ENCODE results near the gene ARSA.

The ARSA gene

DNA sequence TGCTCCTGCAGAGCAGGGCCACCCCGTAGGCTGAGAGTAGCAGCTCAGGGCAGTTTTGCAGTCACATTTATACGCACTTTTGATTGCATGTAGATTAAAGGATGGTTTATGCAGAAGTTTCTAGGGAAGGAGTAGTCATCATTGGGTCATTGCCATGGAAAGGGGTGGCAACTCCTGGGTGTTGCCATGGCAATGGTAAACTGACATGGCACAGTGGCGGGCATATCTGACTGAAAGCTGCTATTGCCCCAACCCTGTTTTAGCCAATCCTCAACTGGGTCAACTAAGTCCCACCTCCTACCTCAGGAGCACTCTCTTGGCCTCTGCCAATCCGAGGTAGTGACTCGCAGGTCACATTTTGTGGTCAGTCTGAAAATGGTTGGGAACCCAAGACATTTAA is 2.4 kb upstream of the ARSA start:
- Histone ChIP-seq H3K27me3 (replicated peaks; ENCODE audit: control insufficient read depth, insufficient read depth, low read length) (no peaks in the 10 kb centered on the region), H3K36me3 (ENCODE audit: control insufficient read depth, insufficient read depth, low read length) (peaks cover 3% of the 10 kb centered on the region), H3K4me3 (replicated peaks; ENCODE audit: low read depth, low read length) (no peak overlapping the region)
- no peak for DNase-seq (ENCODE audit: extremely low read depth, insufficient read length)
- TF ChIP-seq, protein P1, sequence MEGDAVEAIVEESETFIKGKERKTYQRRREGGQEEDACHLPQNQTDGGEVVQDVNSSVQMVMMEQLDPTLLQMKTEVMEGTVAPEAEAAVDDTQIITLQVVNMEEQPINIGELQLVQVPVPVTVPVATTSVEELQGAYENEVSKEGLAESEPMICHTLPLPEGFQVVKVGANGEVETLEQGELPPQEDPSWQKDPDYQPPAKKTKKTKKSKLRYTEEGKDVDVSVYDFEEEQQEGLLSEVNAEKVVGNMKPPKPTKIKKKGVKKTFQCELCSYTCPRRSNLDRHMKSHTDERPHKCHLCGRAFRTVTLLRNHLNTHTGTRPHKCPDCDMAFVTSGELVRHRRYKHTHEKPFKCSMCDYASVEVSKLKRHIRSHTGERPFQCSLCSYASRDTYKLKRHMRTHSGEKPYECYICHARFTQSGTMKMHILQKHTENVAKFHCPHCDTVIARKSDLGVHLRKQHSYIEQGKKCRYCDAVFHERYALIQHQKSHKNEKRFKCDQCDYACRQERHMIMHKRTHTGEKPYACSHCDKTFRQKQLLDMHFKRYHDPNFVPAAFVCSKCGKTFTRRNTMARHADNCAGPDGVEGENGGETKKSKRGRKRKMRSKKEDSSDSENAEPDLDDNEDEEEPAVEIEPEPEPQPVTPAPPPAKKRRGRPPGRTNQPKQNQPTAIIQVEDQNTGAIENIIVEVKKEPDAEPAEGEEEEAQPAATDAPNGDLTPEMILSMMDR (IDR thresholded peaks at IDR 0.05; ENCODE audit: insufficient read depth, low read length, poor library complexity, severe bottlenecking): no peak

DNA sequence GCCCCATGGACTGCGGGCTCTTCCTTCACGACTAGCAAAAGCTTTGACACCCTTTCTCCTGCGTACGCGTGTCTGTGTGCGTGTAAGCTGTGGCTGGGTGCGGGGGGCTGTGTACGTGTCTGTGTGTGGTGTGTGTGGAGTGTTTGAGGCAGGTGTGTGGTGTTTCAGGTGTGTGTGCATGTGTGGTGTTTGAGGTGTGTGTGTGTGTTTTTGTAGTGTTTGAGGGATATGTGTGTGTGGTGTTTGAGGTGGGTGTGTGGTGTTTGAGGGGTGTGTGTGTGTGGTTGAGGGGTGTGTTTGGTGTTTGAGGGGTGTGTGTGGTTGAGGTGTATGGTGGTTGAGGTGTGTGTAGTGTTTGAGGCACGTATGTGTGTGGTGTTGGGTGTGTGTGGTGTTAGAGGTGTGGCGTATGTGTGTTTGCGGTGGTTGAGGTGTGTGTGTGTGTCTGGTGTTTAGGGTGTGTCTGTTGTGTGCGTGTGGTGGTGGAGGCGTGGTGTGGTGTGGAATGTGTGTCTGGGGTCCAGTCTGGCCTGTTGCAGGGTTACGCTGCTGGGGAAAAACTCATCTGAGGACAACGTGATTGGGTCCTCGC is 687 bp upstream of the ARSA start:
- H3K27me3 ChIP-seq (replicated peaks; ENCODE audit: control insufficient read depth, insufficient read depth, low read length): no peaks in the 10 kb centered on the region
- DNase-seq (ENCODE audit: extremely low read depth, insufficient read length): no peak
- peak overlapping the region; percentile 92 for H3K4me3 ChIP-seq (replicated peaks; ENCODE audit: low read depth, low read length)

DNA sequence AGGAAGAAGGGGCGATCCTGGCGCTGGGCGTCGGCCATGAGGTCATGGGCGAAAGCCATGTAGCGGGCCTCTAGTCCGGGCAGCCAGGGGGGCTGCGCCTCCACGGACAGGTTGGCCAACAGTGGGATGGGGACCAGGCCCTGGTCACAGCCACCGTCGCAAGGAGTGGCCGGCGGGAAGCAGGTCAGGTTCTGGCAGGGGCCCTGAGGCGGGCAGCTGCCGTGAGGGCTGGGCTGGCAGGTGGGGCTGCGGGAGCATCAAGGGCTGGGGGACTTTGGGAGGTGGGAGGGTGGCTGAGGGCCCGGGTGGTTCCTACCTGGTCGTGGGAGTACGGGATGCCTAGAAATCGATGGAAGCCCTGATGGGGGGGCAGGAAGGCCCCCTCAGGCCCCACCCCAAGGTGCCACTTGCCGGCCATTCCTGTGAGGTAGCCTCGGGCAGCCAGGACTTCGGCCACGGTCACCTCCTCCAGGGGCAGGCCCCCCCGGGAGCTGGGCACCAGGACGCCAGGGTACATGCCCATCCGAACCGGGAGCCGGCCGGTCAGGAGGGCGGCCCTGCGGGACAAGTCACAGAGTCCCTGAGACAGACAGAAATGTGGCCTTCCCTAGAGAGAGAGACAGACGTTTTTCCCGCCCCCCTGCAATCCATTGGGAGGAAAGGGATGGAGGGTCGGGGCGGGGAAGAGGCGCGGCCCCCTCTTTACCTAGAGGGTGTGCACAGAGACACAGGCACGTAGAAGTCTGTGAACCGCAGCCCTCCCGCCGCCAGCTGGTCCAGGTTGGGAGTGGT is 906 bp downstream of the ARSA start:
- peaks cover 7% of the 10 kb centered on the region for H3K36me3 ChIP-seq (ENCODE audit: control insufficient read depth, insufficient read depth, low read length)
- peak overlapping the region; percentile 92 for H3K4me3 ChIP-seq (replicated peaks; ENCODE audit: low read depth, low read length)
- H3K27me3 ChIP-seq (replicated peaks; ENCODE audit: control insufficient read depth, insufficient read depth, low read length): no peaks in the 10 kb centered on the region
- no peak for DNase-seq (ENCODE audit: extremely low read depth, insufficient read length)
- TF ChIP-seq, protein P1 (IDR thresholded peaks at IDR 0.05; ENCODE audit: insufficient read depth, low read length, poor library complexity, severe bottlenecking): no peak

More for the DNA sequence above, 687 bp upstream of the ARSA start:
- TF ChIP-seq, protein P1 (IDR thresholded peaks at IDR 0.05; ENCODE audit: insufficient read depth, low read length, poor library complexity, severe bottlenecking): no peak
- H3K36me3 ChIP-seq (ENCODE audit: control insufficient read depth, insufficient read depth, low read length): peaks cover 7% of the 10 kb centered on the region

DNA sequence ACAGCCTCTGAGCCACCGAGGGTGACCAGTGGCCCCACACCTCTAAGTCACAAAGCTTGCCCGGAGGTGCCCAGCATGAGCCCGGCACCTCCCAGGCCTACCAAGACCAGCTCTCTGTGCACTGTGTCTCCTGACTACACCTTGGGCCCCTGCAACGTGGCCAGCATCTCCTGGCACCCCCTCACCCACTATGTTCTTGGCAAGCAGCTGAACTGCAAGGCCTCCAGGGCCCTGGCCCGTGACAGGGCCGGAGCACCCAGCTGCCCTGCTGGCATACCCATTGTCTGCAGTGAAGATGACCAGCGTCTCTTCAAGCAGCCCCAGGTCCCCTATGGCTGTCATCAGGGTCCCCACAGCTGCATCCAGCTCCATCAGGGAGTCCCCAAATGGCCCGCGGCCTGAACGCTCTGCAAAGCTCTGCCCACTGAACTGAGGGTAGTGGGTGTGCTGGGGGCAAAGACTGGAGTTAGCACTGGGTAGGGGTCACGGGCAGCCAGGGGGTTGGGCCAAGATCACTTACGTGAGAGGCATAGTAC is 1.6 kb downstream of the ARSA start:
- no peak for DNase-seq (ENCODE audit: extremely low read depth, insufficient read length)
- TF ChIP-seq, protein P1 (IDR thresholded peaks at IDR 0.05; ENCODE audit: insufficient read depth, low read length, poor library complexity, severe bottlenecking): peak; percentile 8
- no peak overlapping the region for H3K4me3 ChIP-seq (replicated peaks; ENCODE audit: low read depth, low read length)

DNA sequence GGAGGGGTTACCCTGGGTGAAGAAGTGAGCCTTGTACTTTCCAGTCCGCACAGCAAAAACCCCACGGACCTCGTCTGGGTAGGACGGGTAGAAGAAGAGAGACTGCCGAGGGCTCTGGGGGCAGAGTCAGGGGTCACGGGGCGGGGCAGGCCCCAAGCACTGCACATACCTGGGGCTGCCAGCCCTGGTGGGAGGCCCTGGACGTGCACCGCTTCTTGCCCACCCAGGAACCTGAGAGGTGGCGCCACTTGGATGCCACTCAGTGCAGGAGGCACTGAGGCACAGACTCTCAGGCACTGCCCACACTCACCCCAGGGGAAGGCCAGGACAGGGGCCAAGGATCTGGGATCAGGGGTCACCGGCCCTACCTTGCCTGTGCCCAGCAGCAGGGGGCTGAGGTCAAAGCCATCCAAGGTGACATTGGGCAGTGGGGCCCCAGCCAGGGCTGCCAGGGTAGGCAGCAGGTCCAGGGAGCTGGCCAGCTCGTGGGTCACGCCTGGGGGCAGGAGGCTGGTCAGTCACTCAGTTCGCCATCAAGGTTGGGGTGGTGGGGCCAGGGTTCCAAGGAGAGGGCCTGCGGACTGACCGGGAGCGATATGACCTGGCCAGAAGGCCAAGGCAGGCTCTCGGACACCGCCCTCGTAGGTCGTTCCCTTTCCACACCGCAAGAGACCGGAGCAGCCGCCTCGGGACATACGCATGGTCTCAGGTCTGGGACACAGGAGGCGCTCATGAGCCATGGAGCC is 2.2 kb downstream of the ARSA start:
- DNase-seq (ENCODE audit: extremely low read depth, insufficient read length): no peak
- Histone ChIP-seq H3K27me3 (replicated peaks; ENCODE audit: control insufficient read depth, insufficient read depth, low read length) (no peaks in the 10 kb centered on the region), H3K4me3 (replicated peaks; ENCODE audit: low read depth, low read length) (no peak overlapping the region), H3K36me3 (ENCODE audit: control insufficient read depth, insufficient read depth, low read length) (peaks cover 7% of the 10 kb centered on the region)
- TF ChIP-seq, protein P1 (IDR thresholded peaks at IDR 0.05; ENCODE audit: insufficient read depth, low read length, poor library complexity, severe bottlenecking): no peak

More for the DNA sequence above, 1.6 kb downstream of the ARSA start:
- Histone ChIP-seq H3K27me3 (replicated peaks; ENCODE audit: control insufficient read depth, insufficient read depth, low read length) (no peaks in the 10 kb centered on the region), H3K36me3 (ENCODE audit: control insufficient read depth, insufficient read depth, low read length) (peaks cover 7% of the 10 kb centered on the region)

Data from GM06990 (cell line).